Lung (tissue), 12 donors: ENCODE measurements around the gene HADHB. TPM values are rescaled to one million over a fixed set of nuclear protein-coding genes. Genes with fewer than 3 reads are reported as not detected.

Experiments used
- ATAC-seq: fragments of 200-7000 bp; cut with Tn5 transposase; one replicate; pipeline ENCODE4 v1.9.1; 2020; ENCODE audit warnings: moderate number of reproducible peaks; ENCODE audit not compliant: insufficient read depth, low FRiP score
- DNase-seq, 3 donors: peaks; one replicate each; pipeline ENCODE4 v3.0.0-alpha.2; 2013 to 2017
- H3K27ac ChIP-seq, 2 donors: one replicate each; pipeline ENCODE4 v1.5.1; 2013; ENCODE audit warnings: mild to moderate bottlenecking in 2 of 2, moderate library complexity in 2 of 2, control low read depth in 1 of 2, inconsistent platforms in 1 of 2, low read depth in 1 of 2, low read length in 1 of 2
- H3K27me3 ChIP-seq, 3 donors: one replicate each; pipeline ENCODE4 v1.5.1; 2013; ENCODE audit warnings: low read length in 2 of 3; ENCODE audit not compliant: control insufficient read depth in 3 of 3, insufficient read depth in 3 of 3
- H3K36me3 ChIP-seq, 4 donors: one replicate each; pipeline ENCODE4 v1.5.1; 2013; ENCODE audit warnings: low read length in 4 of 4, mild to moderate bottlenecking in 1 of 4, moderate library complexity in 1 of 4; ENCODE audit not compliant: control insufficient read depth in 4 of 4, insufficient read depth in 4 of 4
- H3K4me1 ChIP-seq, 5 donors: one replicate each; pipeline ENCODE4 v1.5.1; 2013; ENCODE audit warnings: low read length in 5 of 5, mild to moderate bottlenecking in 2 of 5, moderate library complexity in 1 of 5; ENCODE audit not compliant: control insufficient read depth in 5 of 5, insufficient read depth in 5 of 5
- H3K4me3 ChIP-seq: one replicate; pipeline ENCODE4 v1.5.1; 2013; ENCODE audit warnings: mild to moderate bottlenecking, control low read depth, moderate library complexity
- H3K9ac ChIP-seq, 2 donors: one replicate each; pipeline ENCODE4 v1.5.1; 2013; ENCODE audit warnings: low read length in 2 of 2, control low read depth in 1 of 2; ENCODE audit not compliant: insufficient read depth in 1 of 2
- H3K9me3 ChIP-seq, 4 donors: one replicate each; pipeline ENCODE4 v1.5.1; 2013; ENCODE audit warnings: low read length in 3 of 4, mild to moderate bottlenecking in 1 of 4, moderate library complexity in 1 of 4; ENCODE audit not compliant: control insufficient read depth in 4 of 4, insufficient read depth in 3 of 4
- WGBS, 2 donors: extraction: QIAGEN DNeasy Blood & Tissue Kit; methylation state at CpG; one replicate each; pipeline ENCODE4 v1.1.7; 2013; 5-methylcytosine and 5-hydroxymethylcytosine counted together
- polyA plus RNA-seq, 2 donors: library from polyadenylated mRNA; stranded (reverse); fragments of 200-250 nt; gene quantifications; one replicate each; pipeline ENCODE4 v1.2.1, GENCODE V29; 2013
- total RNA-seq, 2 donors: library from RNA; depleted of rRNA in 1 of 2; stranded (reverse); fragments of >200 nt in 1 of 2; gene quantifications; one replicate each; pipeline ENCODE4 v1.2.1, GENCODE V29; 2014 to 2021
- TF ChIP-seq, protein P1 (sequence below): IDR thresholded peaks from 2 replicates; pipeline ENCODE4 v1.5.1; 2012; ENCODE audit warnings: mild to moderate bottlenecking; ENCODE audit errors: control extremely low read depth, extremely low read depth
- donor health status: control.
- donor health status: control.
- donor health status: Bipolar disorder and iron deficiency.
- donor health status: healthy.
- donor health status: DM: yes; HTN: yes; CAD: no.

The HADHB gene
- total and polyA plus RNA-seq, 4 donors = 63.1 to 140 (median 89.6) TPM

GRCh38 chr2:26298286-26298637 is 53.5 kb downstream of the HADHB start:
- no peaks in the 10 kb centered on the region for H3K9me3 ChIP-seq
- peaks cover 0 to 26% (median 2%) of the 10 kb centered on the region in 5 donors for H3K4me1 ChIP-seq
- no peak overlapping the region for H3K4me3 ChIP-seq
- WGBS, 2 donors = 33 to 52% methylated on average over 17 of the region's 17 CpGs
- no peaks in the 10 kb centered on the region for H3K27me3 ChIP-seq
- H3K36me3 ChIP-seq = no peaks in the 10 kb centered on the region
- peak overlapping the region in 1 of 2 donors; percentile 48 for H3K9ac ChIP-seq
- TF ChIP-seq, protein P1, sequence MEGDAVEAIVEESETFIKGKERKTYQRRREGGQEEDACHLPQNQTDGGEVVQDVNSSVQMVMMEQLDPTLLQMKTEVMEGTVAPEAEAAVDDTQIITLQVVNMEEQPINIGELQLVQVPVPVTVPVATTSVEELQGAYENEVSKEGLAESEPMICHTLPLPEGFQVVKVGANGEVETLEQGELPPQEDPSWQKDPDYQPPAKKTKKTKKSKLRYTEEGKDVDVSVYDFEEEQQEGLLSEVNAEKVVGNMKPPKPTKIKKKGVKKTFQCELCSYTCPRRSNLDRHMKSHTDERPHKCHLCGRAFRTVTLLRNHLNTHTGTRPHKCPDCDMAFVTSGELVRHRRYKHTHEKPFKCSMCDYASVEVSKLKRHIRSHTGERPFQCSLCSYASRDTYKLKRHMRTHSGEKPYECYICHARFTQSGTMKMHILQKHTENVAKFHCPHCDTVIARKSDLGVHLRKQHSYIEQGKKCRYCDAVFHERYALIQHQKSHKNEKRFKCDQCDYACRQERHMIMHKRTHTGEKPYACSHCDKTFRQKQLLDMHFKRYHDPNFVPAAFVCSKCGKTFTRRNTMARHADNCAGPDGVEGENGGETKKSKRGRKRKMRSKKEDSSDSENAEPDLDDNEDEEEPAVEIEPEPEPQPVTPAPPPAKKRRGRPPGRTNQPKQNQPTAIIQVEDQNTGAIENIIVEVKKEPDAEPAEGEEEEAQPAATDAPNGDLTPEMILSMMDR = no peak
- DNase-seq (peak in 1 of 3 donors; percentile 12), ATAC-seq (no peak)
- H3K27ac ChIP-seq = peak overlapping the region in 1 of 2 donors; percentile 90

DNA sequence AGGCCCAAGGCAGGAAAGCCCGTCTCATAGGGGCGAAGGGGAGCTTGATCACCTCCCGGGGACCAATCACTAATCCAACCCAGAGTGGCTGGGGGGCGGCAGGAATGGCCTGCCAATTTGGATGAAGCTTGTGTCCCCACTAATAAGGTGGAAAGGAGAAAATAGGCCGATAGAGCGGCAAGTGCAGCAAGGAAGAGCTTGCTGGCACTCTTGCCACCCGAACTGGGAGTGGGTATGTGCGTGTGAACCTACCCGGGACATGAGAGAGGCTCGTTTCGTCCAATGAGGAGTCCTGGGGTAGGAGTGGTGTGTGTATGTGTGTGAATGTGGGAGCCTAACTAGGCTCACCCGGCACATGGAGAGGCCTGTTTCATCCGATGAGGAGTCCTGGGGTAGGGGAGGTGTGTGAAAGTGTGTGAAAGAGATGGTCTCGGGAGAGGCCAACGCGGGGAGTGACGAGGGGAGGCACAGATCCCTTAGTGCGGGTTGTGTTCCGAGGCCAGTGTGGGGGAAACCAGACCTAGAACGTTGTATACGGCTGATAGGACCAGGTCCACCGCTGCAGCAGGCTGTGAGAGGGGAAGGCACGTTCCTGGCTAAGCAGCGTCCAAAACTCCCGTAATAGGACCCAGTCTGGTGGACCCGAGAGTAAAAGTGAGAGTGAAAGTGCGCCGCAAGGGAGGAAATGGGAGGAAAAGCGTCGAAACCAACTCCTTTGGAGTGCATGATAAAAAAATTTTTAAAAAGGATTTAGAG is 54.1 kb downstream of the HADHB start:
- peak overlapping the region; percentile 16 for H3K4me3 ChIP-seq
- no peaks in the 10 kb centered on the region for H3K27me3 ChIP-seq
- DNase-seq (peak; percentile 51 to 77 (median 67)), ATAC-seq (peak; percentile 61)
- no peaks in the 10 kb centered on the region for H3K36me3 ChIP-seq
- peak overlapping the region in 1 of 2 donors; percentile 90 for H3K27ac ChIP-seq
- H3K9ac ChIP-seq = peak overlapping the region; percentile 48 to 93
- H3K9me3 ChIP-seq = no peaks in the 10 kb centered on the region
- WGBS, 2 donors = 3 to 6% methylated on average over 30 of the region's 30 CpGs
- TF ChIP-seq, protein P1 = no peak
- H3K4me1 ChIP-seq = peaks cover 0 to 26% (median 2%) of the 10 kb centered on the region in 5 donors

- TF ChIP-seq, protein P1 = no peak
- ATAC-seq = peak; percentile 62
Observed at GRCh38 chr2:26299471-26300101, 54.8 kb downstream of the HADHB start.

More at GRCh38 chr2:26299471-26300101, 54.8 kb downstream of the HADHB start:
- H3K9ac ChIP-seq = peak overlapping the region; percentile 41 to 93
- H3K9me3 ChIP-seq = no peaks in the 10 kb centered on the region
- no peaks in the 10 kb centered on the region for H3K36me3 ChIP-seq
- H3K4me1 ChIP-seq = peaks cover 0 to 26% (median 2%) of the 10 kb centered on the region in 5 donors
- peak overlapping the region; percentile 9 to 90 for H3K27ac ChIP-seq
- peak; percentile 75 to 94 (median 92) for DNase-seq
- H3K4me3 ChIP-seq = peak overlapping the region; percentile 16
- 0 to 1% methylated on average over 9 of the region's 9 CpGs for WGBS, 2 donors
- no peaks in the 10 kb centered on the region for H3K27me3 ChIP-seq
